Measurements from ENCODE around the gene AK4. TPM values are rescaled to one million over a fixed set of nuclear protein-coding genes. Genes with fewer than 3 reads are reported as not detected.

The AK4 gene
- total and polyA plus RNA-seq, 4 donors = 52.3 to 106 (median 59.3) TPM

DNA sequence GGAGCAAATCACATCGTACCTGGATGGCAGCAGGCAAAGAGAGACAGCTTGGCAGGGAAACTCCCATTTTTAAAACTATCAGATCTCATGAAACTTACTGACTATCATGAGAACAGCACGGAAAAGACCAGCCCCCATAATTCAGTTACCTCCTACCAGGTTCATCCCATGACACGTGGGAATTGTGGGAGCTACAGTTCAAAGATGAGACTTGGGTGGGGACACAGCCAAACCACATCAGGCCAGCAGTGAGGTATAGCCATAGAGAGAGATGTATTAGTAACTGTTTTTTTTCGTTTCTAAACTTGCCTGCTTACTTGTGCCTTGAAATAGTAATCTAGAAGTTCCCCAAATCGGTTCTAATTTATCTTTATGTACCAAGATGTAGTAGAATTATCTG lies 48.9 kb downstream of the AK4 start:
- WGBS = 79% methylated on average over 5 of the region's 5 CpGs
- H3K4me1 ChIP-seq (ENCODE audit: control insufficient read depth in 4 of 4, insufficient read depth in 4 of 4, low read length in 3 of 4) = peaks cover 8 to 42% (median 28%) of the 10 kb centered on the region in 4 donors
- H3K27me3 ChIP-seq (ENCODE audit: control insufficient read depth in 4 of 4, insufficient read depth in 4 of 4, low read length in 3 of 4) = no peaks in the 10 kb centered on the region
- DNase-seq (ENCODE audit: low spot score) = no peak
- peaks cover 0 to 6% (median 2%) of the 10 kb centered on the region in 4 donors for H3K36me3 ChIP-seq (ENCODE audit: control insufficient read depth in 4 of 4, insufficient read depth in 3 of 4, low read depth in 1 of 4, low read length in 3 of 4)
- TF ChIP-seq NR2F2 (IDR thresholded peaks at IDR 0.05) = no peak
- no peak for TF ChIP-seq FOXA1 (IDR thresholded peaks at IDR 0.05)
- TF ChIP-seq TAF1 (conservative IDR thresholded peaks at IDR 0.05) = no peak
- TF ChIP-seq, protein P1, sequence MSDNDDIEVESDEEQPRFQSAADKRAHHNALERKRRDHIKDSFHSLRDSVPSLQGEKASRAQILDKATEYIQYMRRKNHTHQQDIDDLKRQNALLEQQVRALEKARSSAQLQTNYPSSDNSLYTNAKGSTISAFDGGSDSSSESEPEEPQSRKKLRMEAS (IDR thresholded peaks at IDR 0.05) = no peak
- TF ChIP-seq GABPA (IDR thresholded peaks at IDR 0.05 in 1 of 2, conservative IDR thresholded peaks at IDR 0.05 in 1 of 2) = no peak
- TF ChIP-seq RAD21 (IDR thresholded peaks at IDR 0.05) = no peak
- TF ChIP-seq RXRA (IDR thresholded peaks at IDR 0.05) = no peak
- TF ChIP-seq FOXA2 (IDR thresholded peaks at IDR 0.05) = no peak
- no peak for TF ChIP-seq HNF4A (conservative IDR thresholded peaks at IDR 0.05)
- no peak for TF ChIP-seq EGR1 (IDR thresholded peaks at IDR 0.05; ENCODE audit: low read depth in 2 of 2)
- no peak for TF ChIP-seq JUND (IDR thresholded peaks at IDR 0.05)
- TF ChIP-seq, protein P2, sequence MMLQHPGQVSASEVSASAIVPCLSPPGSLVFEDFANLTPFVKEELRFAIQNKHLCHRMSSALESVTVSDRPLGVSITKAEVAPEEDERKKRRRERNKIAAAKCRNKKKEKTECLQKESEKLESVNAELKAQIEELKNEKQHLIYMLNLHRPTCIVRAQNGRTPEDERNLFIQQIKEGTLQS (IDR thresholded peaks at IDR 0.05) = no peak
- no peak for TF ChIP-seq YY1 (IDR thresholded peaks at IDR 0.05)
- no peak overlapping the region for H3K4me3 ChIP-seq (ENCODE audit: low read depth in 1 of 3, low read length in 3 of 3)
- no peak overlapping the region for H3K9ac ChIP-seq (ENCODE audit: low read depth in 1 of 2, low read length in 2 of 2)
- no peaks in the 10 kb centered on the region for H3K9me3 ChIP-seq (ENCODE audit: control insufficient read depth in 4 of 4, low read length in 3 of 4)
- no peak overlapping the region for H3K27ac ChIP-seq (ENCODE audit: low read depth in 1 of 2, low read length in 2 of 2)

DNA sequence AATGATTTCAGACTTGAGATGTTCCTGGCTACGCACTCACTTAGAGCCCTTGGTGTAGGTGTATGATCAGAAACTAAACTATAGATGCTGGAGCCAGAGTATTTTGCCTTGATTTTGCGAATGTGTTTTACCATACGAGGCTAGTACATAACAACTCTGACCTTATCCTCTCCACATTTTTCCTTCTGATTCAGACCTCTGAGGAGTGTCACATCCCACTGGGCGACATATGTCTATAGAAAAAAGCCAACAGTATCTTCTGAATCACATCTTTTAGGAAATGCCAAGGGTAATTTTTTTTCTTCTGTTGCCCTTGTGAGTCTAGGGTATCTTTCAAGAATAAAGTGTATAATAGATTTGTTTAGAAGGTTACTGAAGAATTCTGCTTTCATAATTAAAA lies 49.6 kb downstream of the AK4 start:
- H3K36me3 ChIP-seq (ENCODE audit: control insufficient read depth in 4 of 4, insufficient read depth in 3 of 4, low read depth in 1 of 4, low read length in 3 of 4) = peaks cover 0 to 6% (median 1%) of the 10 kb centered on the region in 4 donors
- WGBS = 86% methylated on average over 4 of the region's 4 CpGs
- H3K4me1 ChIP-seq (ENCODE audit: control insufficient read depth in 4 of 4, insufficient read depth in 4 of 4, low read length in 3 of 4) = peaks cover 8 to 42% (median 30%) of the 10 kb centered on the region in 4 donors
- H3K27ac ChIP-seq (ENCODE audit: low read depth in 1 of 2, low read length in 2 of 2) = peak overlapping the region in 1 of 2 donors; percentile 20
- no peak overlapping the region for H3K4me3 ChIP-seq (ENCODE audit: low read depth in 1 of 3, low read length in 3 of 3)
- TF ChIP-seq, protein P2 (IDR thresholded peaks at IDR 0.05) = no peak
- TF ChIP-seq FOXA2 (IDR thresholded peaks at IDR 0.05) (no peak), FOXA1 (IDR thresholded peaks at IDR 0.05) (no peak), JUND (IDR thresholded peaks at IDR 0.05) (no peak), YY1 (IDR thresholded peaks at IDR 0.05) (no peak), HNF4A (conservative IDR thresholded peaks at IDR 0.05) (no peak), EGR1 (IDR thresholded peaks at IDR 0.05; ENCODE audit: low read depth in 2 of 2) (no peak), RAD21 (IDR thresholded peaks at IDR 0.05) (no peak), NR2F2 (IDR thresholded peaks at IDR 0.05) (no peak), GABPA (IDR thresholded peaks at IDR 0.05 in 1 of 2, conservative IDR thresholded peaks at IDR 0.05 in 1 of 2) (no peak), TAF1 (conservative IDR thresholded peaks at IDR 0.05) (no peak), SP1 (IDR thresholded peaks at IDR 0.05) (no peak), HNF4G (IDR thresholded peaks at IDR 0.05) (no peak), REST (IDR thresholded peaks at IDR 0.05) (no peak), RXRA (IDR thresholded peaks at IDR 0.05) (no peak)
- TF ChIP-seq, protein P3, sequence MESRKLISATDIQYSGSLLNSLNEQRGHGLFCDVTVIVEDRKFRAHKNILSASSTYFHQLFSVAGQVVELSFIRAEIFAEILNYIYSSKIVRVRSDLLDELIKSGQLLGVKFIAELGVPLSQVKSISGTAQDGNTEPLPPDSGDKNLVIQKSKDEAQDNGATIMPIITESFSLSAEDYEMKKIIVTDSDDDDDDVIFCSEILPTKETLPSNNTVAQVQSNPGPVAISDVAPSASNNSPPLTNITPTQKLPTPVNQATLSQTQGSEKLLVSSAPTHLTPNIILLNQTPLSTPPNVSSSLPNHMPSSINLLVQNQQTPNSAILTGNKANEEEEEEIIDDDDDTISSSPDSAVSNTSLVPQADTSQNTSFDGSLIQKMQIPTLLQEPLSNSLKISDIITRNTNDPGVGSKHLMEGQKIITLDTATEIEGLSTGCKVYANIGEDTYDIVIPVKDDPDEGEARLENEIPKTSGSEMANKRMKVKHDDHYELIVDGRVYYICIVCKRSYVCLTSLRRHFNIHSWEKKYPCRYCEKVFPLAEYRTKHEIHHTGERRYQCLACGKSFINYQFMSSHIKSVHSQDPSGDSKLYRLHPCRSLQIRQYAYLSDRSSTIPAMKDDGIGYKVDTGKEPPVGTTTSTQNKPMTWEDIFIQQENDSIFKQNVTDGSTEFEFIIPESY (IDR thresholded peaks at IDR 0.05) = no peak
- TF ChIP-seq, protein P1 (IDR thresholded peaks at IDR 0.05) = no peak
- TF ChIP-seq, protein P4, sequence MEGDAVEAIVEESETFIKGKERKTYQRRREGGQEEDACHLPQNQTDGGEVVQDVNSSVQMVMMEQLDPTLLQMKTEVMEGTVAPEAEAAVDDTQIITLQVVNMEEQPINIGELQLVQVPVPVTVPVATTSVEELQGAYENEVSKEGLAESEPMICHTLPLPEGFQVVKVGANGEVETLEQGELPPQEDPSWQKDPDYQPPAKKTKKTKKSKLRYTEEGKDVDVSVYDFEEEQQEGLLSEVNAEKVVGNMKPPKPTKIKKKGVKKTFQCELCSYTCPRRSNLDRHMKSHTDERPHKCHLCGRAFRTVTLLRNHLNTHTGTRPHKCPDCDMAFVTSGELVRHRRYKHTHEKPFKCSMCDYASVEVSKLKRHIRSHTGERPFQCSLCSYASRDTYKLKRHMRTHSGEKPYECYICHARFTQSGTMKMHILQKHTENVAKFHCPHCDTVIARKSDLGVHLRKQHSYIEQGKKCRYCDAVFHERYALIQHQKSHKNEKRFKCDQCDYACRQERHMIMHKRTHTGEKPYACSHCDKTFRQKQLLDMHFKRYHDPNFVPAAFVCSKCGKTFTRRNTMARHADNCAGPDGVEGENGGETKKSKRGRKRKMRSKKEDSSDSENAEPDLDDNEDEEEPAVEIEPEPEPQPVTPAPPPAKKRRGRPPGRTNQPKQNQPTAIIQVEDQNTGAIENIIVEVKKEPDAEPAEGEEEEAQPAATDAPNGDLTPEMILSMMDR (IDR thresholded peaks at IDR 0.05; ENCODE audit: low read depth, low read length, missing input control) = no peak
- peak overlapping the region in 1 of 2 donors; percentile 12 for H3K9ac ChIP-seq (ENCODE audit: low read depth in 1 of 2, low read length in 2 of 2)
- DNase-seq (ENCODE audit: low spot score) = no peak
- H3K27me3 ChIP-seq (ENCODE audit: control insufficient read depth in 4 of 4, insufficient read depth in 4 of 4, low read length in 3 of 4) = no peaks in the 10 kb centered on the region
- no peaks in the 10 kb centered on the region for H3K9me3 ChIP-seq (ENCODE audit: control insufficient read depth in 4 of 4, low read length in 3 of 4)
